Activated CD4-positive, alpha-beta T cell treated with anti-CD3 and anti-CD28 coated beads, Interleukin-2, amount 50 U/mL, for 16 hours (primary cell): ENCODE measurements around the gene LIG3.
"Not testable (repeated sequence)": the region's sequence is repeated elsewhere in the genome, so short reads cannot be mapped to it uniquely, and the experiment has no call there.

ENCODE experiments used
- DNase-seq: peaks from one replicate; pipeline ENCODE4 v3.0.0-alpha.2; 2020

Gene LIG3

DNA sequence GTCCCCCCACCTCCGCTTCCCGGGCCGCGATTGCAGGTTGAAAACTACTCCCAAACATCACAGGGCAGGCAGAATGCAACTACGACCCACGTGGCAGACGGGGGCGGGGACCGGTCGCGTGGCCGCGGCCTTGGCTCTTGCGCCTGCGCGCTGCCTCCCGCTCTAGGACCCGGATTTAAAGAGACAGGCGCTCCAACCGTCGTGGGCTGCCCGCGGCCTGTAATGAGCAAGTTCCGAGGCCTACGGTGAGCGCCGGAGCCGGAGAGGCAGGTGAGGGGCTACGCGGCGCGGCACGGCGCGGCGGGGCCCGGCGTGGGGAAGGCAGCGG is at the start of gene LIG3:
Gene LIG3 (plus strand): TSS at position 160 of the 328 bp plus-strand sequence. CDS start 2,494 bp downstream, outside the sequence.
- peak; percentile 96 for DNase-seq

- DNase-seq = not testable (repeated sequence)
These were observed 29.5 kb upstream of the LIG3 start for GRCh38 chr17:34950780-34951179.

DNA sequence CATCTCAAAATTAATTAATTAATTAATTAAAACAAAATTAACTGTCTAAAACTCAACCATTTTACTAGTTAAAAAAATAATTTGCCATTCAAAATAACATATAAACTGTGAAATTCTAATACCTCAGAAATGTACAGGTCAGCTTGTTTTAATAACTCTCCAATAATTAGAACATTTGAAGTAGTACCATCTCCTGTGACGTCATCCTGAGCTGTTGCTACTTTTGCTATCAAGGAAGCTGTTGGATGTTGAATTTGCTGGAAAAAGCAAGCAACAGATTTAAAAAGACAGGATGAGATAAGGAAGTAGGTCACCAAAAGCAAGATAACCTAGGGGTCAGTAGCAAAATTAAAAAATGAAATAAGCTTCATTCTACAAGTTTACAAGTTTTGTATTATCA is 21.9 kb upstream of the LIG3 start:
- no peak for DNase-seq

DNA sequence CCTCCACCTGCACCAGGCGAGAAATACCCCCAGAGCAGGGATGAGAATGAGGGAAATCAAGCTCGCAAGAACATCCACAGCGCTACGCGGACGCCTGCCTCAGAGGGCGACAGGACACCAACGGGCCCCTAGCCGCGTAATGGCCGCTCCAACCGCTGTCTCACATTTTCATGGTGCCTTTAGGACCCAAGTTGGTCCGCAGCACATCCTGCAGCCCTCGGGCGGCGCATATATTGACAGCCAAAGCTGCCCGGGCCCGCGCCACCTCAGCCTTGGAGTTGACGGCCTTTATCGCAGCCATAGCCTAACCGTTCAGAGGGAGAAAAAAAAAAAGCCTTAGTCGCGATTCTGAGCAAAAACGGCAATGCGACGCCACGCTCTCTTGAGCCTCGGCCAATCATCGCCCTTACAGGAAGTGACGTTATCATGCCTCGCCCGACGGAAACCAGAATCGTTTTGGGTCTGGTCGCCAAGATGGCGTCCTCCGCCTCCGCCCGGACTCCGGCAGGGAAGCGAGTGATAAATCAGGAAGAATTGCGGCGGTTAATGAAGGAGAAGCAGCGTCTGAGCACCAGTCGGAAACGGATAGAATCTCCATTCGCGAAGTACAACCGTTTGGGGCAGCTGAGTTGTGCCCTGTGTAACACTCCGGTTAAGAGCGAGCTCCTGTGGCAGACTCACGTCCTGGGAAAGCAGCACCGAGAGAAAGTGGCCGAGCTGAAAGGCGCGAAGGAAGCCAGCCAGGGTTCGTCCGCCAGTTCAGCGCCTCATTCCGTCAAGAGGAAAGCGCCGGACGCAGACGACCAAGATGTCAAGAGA is 19.0 kb upstream of the LIG3 start, which contains the start of the genes CCT6B and ZNF830:
Gene CCT6B (minus strand): TSS at position 368 of the 819 bp plus-strand sequence. CDS start 67 bp downstream, at position 301.
Gene ZNF830 (plus strand): TSS at position 448 of the 819 bp plus-strand sequence. CDS start 27 bp downstream, at position 475.
- DNase-seq = peak; percentile 94

DNA sequence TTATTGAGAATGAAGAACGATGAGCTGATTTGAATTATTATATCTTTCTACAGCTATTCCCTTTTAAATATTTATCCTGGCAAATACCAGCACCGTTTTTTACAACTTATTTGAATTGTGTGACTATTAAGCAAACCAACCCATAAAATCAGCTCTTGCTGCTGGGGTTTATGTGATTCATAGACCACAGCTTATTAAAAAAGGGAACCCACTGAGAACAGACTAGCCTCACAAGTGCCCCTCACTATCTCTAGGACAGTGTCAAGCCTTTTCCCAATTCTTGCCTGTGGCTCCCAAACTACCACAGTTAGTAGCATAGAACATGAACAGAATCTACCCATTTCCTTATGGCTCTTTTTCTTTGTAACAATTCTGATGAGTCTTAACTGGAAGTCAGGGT is 6.1 kb upstream of the LIG3 start:
- DNase-seq = peak; percentile 49

GRCh38 chr17:34974794-34975785 is 5.2 kb upstream of the LIG3 start:
- DNase-seq = peak; percentile 78

DNA sequence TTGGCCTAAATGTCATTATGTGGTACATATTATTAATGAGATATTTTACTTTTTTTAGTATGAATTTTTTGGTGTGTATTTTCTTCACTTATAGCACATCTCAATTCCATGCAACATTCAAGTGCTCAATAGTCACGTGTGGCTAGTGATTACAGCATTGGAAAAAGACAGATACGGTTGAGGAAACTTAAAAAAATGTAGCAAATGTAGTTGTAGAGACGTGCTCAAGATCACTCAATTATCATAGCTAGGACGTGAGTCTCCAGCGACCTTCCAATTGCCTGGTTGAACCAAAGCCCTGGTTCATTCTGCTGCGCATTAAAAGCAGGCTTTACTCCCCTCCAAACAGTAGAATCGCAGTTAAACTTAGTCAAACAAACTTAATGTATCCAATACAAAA is 1.2 kb upstream of the LIG3 start:
- no peak for DNase-seq

DNA sequence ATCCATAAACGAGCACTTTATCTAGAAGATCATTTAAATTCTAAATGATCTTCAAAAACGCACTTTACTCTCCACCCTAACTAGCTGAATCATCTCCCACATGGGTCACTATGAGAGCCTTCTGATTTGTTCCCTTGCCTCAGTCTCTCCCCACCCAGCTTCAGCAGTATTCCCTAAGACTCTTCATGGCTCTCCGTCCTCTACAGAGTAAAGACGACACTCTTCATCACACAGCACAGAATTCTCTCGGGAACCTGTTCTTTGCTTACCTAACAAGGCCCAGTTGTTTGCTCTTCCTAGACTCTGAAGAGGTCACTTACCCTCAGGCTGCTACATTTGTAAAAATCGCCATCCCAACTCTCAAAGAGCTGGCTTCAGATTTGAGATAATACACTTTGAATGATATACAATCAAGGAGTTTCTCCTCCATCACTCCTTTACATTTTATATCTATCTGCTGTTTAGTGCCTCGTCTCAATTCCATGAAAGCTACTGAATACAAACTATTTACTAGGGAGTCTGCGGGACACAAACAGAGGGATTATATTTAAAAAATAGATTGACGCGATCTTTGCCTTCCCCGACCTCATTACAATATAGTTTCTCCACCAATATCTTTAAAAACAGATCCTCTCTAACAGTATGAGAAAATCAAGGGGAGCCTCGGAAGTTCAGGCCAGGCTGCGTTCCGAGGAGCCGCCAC is 511 bp upstream of the LIG3 start:
- no peak for DNase-seq

GRCh38 chr17:34980681-34981537 is 597 bp downstream of the LIG3 start:
- DNase-seq = peak; percentile 81

DNA sequence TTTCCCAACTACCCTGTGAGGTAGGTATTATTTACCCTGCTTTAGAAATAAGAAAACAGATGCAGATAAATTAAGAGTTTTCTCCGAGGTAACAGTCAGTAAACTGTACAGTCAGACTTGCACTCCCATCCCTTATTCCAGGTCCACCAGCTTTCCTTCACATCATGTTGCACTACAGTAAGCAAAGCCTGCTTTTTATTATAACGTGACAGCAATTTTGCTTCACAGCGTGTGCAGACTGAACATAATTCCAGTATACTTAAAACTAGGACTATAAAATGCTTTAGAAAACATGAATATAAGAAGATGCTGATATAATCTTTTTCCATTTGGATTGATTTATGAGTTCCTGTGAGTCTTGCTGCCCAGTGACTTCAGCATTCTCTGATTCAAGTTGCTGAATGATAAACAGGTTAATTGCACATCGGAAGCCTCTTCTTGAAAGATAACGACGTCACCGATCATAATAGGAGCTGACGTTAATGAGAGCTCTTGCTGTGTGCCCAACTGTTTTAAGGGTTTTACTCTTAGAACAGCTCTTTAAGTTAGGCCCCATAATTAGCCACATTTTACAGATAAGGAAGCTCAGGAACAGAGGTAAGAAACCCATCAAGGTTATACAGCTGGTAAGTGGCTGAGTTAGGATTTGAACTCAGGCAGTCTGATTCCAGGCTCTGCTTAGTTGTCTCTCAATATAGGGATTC is 1.4 kb downstream of the LIG3 start:
- DNase-seq = no peak

- DNase-seq = no peak
These were observed 6.9 kb downstream of the LIG3 start for GRCh38 chr17:34987232-34987631.

GRCh38 chr17:34988644-34989043 is 8.3 kb downstream of the LIG3 start:
- no peak for DNase-seq

GRCh38 chr17:34989473-34989872 is 9.2 kb downstream of the LIG3 start:
- no peak for DNase-seq

DNA sequence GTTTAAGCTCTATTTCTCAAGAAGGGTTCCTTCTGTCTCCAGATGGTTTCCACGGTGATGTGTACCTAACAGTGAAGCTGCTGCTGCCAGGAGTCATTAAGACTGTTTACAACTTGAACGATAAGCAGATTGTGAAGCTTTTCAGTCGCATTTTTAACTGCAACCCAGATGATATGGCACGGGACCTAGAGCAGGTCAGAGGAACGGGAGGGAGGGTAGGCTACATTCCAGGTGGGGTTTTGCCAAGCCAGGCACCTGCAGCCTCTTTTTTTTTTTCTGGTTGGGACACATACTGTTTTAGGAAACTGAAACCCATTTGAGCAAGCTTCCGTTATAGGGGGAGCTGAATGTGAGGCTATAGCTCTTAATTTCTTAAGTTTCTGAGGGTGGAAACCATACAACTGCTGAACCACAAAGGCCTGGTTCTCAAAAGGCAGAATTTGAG is 10.6 kb downstream of the LIG3 start:
- no peak for DNase-seq

DNA sequence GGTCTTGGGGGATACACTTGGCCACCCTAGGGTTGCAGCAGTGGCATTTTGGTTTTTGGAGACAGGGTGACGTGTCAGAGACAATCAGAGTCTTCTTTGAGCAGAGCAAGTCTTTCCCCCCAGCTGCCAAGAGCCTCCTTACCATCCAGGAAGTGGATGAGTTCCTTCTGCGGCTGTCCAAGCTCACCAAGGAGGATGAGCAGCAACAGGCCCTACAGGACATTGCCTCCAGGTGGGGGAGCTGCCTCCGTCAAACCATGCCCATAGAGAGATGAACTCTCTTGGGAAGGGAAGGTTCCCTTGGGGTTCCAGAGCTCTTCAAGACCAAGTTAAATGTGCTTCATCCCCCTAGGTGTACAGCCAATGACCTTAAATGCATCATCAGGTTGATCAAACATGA is 11.3 kb downstream of the LIG3 start:
- DNase-seq = no peak

GRCh38 chr17:34993031-34993430 is 12.7 kb downstream of the LIG3 start:
- DNase-seq = no peak

- DNase-seq = no peak
These were observed 16.3 kb downstream of the LIG3 start for GRCh38 chr17:34996422-34997285.

DNA sequence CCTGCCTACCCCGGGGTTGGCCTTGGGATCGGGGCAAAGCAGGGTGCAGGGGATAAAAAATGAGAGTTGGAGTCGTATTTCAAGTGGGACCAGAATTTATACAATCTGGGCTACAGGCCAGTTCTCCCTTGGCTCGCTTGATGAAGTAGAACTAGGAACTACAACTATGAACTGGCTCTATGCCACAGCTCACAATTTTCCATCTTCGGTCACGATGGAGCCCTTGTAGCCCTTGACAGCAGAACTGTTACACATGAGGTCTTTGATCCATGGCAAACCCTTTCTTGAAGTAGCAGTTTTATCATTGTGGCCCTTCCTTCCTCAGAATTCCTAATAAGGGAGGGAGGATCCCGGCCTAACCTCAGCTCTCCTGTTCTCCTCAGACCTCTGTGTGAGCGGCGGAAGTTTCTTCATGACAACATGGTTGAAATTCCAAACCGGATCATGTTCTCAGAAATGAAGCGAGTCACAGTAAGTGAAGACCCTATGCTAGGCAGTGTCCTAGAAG is 17.1 kb downstream of the LIG3 start:
- DNase-seq = no peak

- DNase-seq = peak; percentile 82
These were observed 17.9 kb downstream of the LIG3 start for GRCh38 chr17:34998205-34998604.

- no peak for DNase-seq
These were observed 19.1 kb downstream of the LIG3 start for GRCh38 chr17:34999456-34999855.
